EH (cell line): ENCODE measurements around the gene GXYLT2.
A peak's percentile ranks its signal among the peaks of the same experiment; 100 is the strongest.

ENCODE experiments used
- DNase-seq: peaks from one replicate; pipeline ENCODE4 v3.0.0-alpha.2; 2015; ENCODE audit warnings: low read depth

The GXYLT2 gene

GRCh38 chr3:72938471-72939265, 50.8 kb downstream of the GXYLT2 start:
- DNase-seq, result peak; percentile 94

- no peak for DNase-seq
Measured at GRCh38 chr3:72941245-72941644, 53.4 kb downstream of the GXYLT2 start.

- no peak for DNase-seq
Measured at GRCh38 chr3:72942427-72942826, 54.6 kb downstream of the GXYLT2 start.

GRCh38 chr3:72944696-72945095, 56.9 kb downstream of the GXYLT2 start:
- DNase-seq, result no peak

- no peak for DNase-seq
Measured at GRCh38 chr3:72947715-72948490, 60.1 kb downstream of the GXYLT2 start.

- DNase-seq, result no peak
Measured at GRCh38 chr3:72949016-72949415, 61.2 kb downstream of the GXYLT2 start.

GRCh38 chr3:72950372-72950771, 62.5 kb downstream of the GXYLT2 start:
- DNase-seq, result no peak

- no peak for DNase-seq
Measured at GRCh38 chr3:72950801-72951200, 63.0 kb downstream of the GXYLT2 start.

GRCh38 chr3:72951259-72951722, 63.4 kb downstream of the GXYLT2 start:
- peak; percentile 16 for DNase-seq

GRCh38 chr3:72953325-72953956, 65.6 kb downstream of the GXYLT2 start:
- DNase-seq, result no peak

GRCh38 chr3:72957297-72957696, 69.5 kb downstream of the GXYLT2 start:
- DNase-seq, result no peak

GRCh38 chr3:72959336-72959735, 71.5 kb downstream of the GXYLT2 start:
- DNase-seq, result no peak

- DNase-seq, result peak; percentile 53
Measured at GRCh38 chr3:72960812-72961518, 73.1 kb downstream of the GXYLT2 start.

GRCh38 chr3:72961752-72962151, 73.9 kb downstream of the GXYLT2 start:
- DNase-seq, result no peak

- no peak for DNase-seq
Measured at GRCh38 chr3:72962317-72962716, 74.5 kb downstream of the GXYLT2 start.

- DNase-seq, result no peak
Measured at GRCh38 chr3:72964633-72965032, 76.8 kb downstream of the GXYLT2 start.

GRCh38 chr3:72968266-72968664, 80.4 kb downstream of the GXYLT2 start:
- DNase-seq, result no peak

GRCh38 chr3:72969766-72970165, 81.9 kb downstream of the GXYLT2 start:
- peak; percentile 24 for DNase-seq

- DNase-seq, result no peak
Measured at GRCh38 chr3:72970942-72971341, 83.1 kb downstream of the GXYLT2 start.

- DNase-seq, result no peak
Measured at GRCh38 chr3:72972706-72973030, 84.8 kb downstream of the GXYLT2 start.

- DNase-seq, result no peak
Measured at GRCh38 chr3:72973031-72973723, 85.3 kb downstream of the GXYLT2 start.

- DNase-seq, result no peak
Measured at GRCh38 chr3:72973786-72974185, 85.9 kb downstream of the GXYLT2 start.
